Measurements from ENCODE around the gene U2SURP. TPM values are rescaled to one million over a fixed set of nuclear protein-coding genes. Genes with fewer than 3 reads are reported as not detected.

The U2SURP gene
- total RNA-seq, 1 donor from 2014 or later, result 105 TPM

GRCh38 chr3:142975316-142975995 is 25.9 kb upstream of the U2SURP start:
- Mint-ChIP-seq H3K4me3 (ENCODE audit: unreplicated experiment) (no peak overlapping the region), H3K36me3 (ENCODE audit: unreplicated experiment) (peaks cover 3% of the 10 kb centered on the region), H3K9me3 (ENCODE audit: unreplicated experiment) (peaks cover 2% of the 10 kb centered on the region), H3K27ac (ENCODE audit: unreplicated experiment) (no peak overlapping the region), H3K27me3 (ENCODE audit: unreplicated experiment) (no peaks in the 10 kb centered on the region), H3K4me1 (ENCODE audit: low read depth, unreplicated experiment) (peaks cover 4% of the 10 kb centered on the region)
- no peak for TF ChIP-seq CTCF (IDR thresholded peaks at IDR 0.05; ENCODE audit: partially characterized antibody, unreplicated experiment)
- no peak for DNase-seq

- peaks cover 4% of the 10 kb centered on the region for H3K36me3 Mint-ChIP-seq (ENCODE audit: unreplicated experiment)
- H3K27me3 Mint-ChIP-seq (ENCODE audit: unreplicated experiment), result no peaks in the 10 kb centered on the region
- peaks cover 12% of the 10 kb centered on the region for H3K4me1 Mint-ChIP-seq (ENCODE audit: low read depth, unreplicated experiment)
- no peak for DNase-seq
- no peak for TF ChIP-seq CTCF (IDR thresholded peaks at IDR 0.05; ENCODE audit: partially characterized antibody, unreplicated experiment)
- peaks cover under 1% of the 10 kb centered on the region for H3K9me3 Mint-ChIP-seq (ENCODE audit: unreplicated experiment)
- H3K4me3 Mint-ChIP-seq (ENCODE audit: unreplicated experiment), result no peak overlapping the region
- H3K27ac Mint-ChIP-seq (ENCODE audit: unreplicated experiment), result no peak overlapping the region
Observed at GRCh38 chr3:142976621-142977398, 24.6 kb upstream of the U2SURP start.

DNA sequence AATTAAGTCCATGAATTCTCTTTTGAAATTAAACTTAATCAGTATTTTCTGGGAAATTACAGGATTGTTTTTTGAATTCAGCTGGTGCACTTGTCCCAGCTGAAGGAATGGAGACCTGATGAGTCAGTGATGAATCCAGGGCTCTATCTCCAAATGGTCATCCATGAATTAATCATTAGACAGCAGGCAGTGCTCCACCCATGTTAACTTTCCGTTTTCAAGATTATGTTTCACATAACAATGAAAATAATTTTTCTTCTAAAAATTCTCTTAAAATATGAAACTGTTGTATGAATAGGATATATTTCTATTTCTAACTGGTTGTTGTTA is 24.0 kb upstream of the U2SURP start:
- H3K36me3 Mint-ChIP-seq (ENCODE audit: unreplicated experiment), result peaks cover 4% of the 10 kb centered on the region

GRCh38 chr3:142981108-142981507 is 20.3 kb upstream of the U2SURP start:
- Mint-ChIP-seq H3K4me1 (ENCODE audit: low read depth, unreplicated experiment) (peaks cover 18% of the 10 kb centered on the region), H3K36me3 (ENCODE audit: unreplicated experiment) (peaks cover 7% of the 10 kb centered on the region), H3K4me3 (ENCODE audit: unreplicated experiment) (no peak overlapping the region), H3K9me3 (ENCODE audit: unreplicated experiment) (peaks cover 3% of the 10 kb centered on the region), H3K27me3 (ENCODE audit: unreplicated experiment) (peaks cover 3% of the 10 kb centered on the region), H3K27ac (ENCODE audit: unreplicated experiment) (no peak overlapping the region)
- TF ChIP-seq CTCF (IDR thresholded peaks at IDR 0.05; ENCODE audit: partially characterized antibody, unreplicated experiment), result no peak
- no peak for DNase-seq

More for the DNA sequence above, 24.0 kb upstream of the U2SURP start:
- Mint-ChIP-seq H3K9me3 (ENCODE audit: unreplicated experiment) (no peaks in the 10 kb centered on the region), H3K27ac (ENCODE audit: unreplicated experiment) (no peak overlapping the region), H3K4me1 (ENCODE audit: low read depth, unreplicated experiment) (peaks cover 15% of the 10 kb centered on the region), H3K4me3 (ENCODE audit: unreplicated experiment) (no peak overlapping the region), H3K27me3 (ENCODE audit: unreplicated experiment) (no peaks in the 10 kb centered on the region)
- TF ChIP-seq CTCF (IDR thresholded peaks at IDR 0.05; ENCODE audit: partially characterized antibody, unreplicated experiment), result no peak
- no peak for DNase-seq
